UCSD-AML1 (cell line): ENCODE measurements around the gene OR10C1.
"Not testable (repeated sequence)": the region's sequence is repeated elsewhere in the genome, so short reads cannot be mapped to it uniquely, and the experiment has no call there.

ENCODE experiments used
- DNase-seq: peaks from one replicate; lab custom pipeline; 2025; ENCODE audit not compliant: unreplicated experiment; lab: John Stamatoyannopoulos, UW

OR10C1 gene, protein sequence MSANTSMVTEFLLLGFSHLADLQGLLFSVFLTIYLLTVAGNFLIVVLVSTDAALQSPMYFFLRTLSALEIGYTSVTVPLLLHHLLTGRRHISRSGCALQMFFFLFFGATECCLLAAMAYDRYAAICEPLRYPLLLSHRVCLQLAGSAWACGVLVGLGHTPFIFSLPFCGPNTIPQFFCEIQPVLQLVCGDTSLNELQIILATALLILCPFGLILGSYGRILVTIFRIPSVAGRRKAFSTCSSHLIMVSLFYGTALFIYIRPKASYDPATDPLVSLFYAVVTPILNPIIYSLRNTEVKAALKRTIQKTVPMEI

DNA sequence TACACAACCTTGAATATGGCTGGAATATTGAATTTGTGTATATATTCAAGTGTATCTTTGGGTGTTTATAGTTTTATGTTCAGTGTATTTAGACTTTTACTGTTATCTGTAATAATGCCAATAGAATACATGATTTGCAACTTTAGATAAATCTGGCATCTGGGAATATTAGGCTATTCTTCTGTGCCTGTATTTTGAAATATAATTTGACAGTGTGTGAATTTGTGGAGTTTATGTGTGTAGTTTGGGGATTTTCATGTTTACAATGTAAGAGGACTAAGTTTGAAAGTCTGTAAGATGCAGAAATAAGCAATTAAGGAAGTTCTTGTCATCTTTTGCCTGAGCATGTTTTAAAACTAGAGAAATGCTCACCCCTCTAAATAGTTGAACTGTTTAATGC, at the start of gene OR10C1:
TSS of gene OR10C1 (plus strand) at position 301 of the 400 bp plus-strand sequence. CDS start 710 bp downstream, outside the sequence.
- no peak for DNase-seq

DNA sequence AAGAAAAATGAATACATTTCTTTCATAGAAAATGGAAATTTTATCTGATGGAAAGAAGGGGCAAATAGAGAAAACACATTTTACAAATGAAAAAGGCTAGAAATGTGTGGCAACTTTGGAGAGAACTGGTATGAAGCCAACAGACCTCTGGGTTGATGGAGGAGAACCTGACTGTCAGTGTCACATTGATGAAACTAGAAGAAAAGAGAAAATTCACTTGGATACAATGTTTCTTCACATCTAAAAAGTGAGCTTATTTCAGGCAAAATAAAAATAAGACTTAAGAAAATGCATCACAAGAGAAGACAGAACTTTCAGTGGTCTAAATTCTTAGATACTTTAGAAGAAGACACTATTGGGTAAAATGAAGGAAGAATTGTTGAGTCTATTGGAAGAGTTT, 43.8 kb upstream of the OR10C1 start, which contains the start of gene OR12D2:
TSS of gene OR12D2 (plus strand) at position 301 of the 400 bp plus-strand sequence. CDS start 1,069 bp downstream, outside the sequence.
- no peak for DNase-seq

DNA sequence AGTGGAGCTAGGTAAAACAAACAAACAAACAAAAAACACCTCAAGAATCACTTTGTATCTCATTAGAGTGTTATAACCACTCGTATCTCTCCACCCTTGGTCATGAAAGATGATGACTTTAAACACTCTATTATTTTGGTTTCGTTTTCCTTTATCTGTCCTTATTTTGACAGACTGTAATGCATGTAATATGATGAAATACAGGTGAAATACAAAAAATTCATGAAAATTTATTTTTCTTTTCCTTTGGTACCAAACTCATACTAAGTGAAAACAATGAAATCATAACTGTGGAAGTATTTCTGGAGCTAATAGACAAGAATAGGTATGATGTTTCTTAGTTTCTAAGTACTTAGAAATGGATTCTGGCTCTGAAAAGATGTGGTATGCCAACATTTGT, 39.6 kb upstream of the OR10C1 start:
- no peak for DNase-seq

DNA sequence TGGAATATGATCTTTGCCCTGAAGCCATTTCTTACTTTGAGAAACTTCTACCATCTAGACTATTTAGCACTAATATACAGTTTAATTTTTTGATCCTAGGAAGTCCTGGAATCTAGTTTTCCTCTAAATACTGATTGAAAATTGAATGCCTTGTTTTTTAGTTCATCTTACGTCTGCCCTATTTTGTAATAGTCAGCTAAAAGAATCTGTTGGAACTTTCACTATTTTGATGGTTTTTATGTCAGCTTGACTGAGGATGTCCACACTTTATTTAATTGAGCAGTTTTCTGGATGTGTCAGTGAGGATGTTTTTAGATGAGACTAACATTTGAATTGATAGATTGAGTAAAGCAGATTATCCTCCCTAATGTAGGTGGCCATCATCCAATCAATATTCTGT, 35.3 kb upstream of the OR10C1 start:
- DNase-seq: no peak

DNA sequence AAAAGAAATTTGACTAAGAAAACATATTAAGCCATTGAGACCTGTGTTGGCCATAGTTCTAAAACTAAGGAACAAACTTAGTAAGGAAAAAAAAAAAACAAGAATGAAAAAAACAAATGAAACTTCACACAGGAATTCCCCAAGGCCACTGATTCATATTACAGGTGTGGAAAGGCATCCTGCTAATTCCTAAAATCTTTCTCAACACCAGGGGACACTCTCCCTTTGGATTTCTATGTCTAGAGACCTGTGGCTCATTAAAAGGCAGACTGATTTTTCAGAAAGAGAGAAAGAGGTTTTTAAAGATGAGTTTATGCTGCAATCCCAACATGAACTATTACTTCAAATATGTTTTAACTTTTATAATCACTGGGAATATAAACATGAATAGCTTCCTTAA, 24.5 kb upstream of the OR10C1 start, which contains the start of gene OR12D1:
TSS of gene OR12D1 (plus strand) at position 341 of the 400 bp plus-strand sequence.
- no peak for DNase-seq

DNA sequence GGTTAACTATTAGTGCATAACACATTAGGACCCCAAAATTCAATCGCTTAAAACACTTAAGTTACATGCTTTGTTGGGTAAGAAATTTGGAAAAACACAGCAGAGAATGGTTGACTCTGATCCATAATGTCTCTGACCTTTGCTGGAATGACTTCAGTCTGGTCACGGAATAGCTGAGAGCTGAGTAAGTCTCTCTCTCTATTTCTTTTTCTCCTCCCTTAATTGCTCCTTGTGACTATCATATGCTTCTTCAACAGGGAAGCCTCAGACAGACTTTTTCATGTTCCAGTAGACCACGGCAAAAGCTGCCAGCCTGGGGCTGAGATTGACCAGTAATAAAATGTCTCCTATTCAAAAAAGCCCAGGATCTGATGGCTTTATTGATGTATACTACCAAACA, 19.6 kb upstream of the OR10C1 start:
- no peak for DNase-seq

DNA sequence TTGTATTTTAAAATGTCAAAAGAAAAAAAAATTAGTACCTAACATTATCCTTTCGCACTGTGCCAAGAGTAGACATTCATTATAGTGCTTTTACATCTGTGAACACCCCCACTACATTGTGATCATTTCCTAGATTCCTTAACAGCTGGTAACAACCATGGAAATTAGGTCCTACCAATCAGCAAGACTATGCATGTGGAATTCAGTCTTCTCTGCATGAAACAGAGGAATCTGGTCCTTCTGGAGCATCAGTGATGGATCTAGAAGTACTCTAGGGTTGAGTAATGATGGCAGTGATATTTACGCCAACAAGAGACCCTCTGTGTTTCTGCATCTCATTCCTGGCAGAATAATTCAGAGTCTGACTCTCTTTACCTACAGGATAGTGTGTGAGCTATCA, 14.9 kb upstream of the OR10C1 start:
- DNase-seq: no peak

DNA sequence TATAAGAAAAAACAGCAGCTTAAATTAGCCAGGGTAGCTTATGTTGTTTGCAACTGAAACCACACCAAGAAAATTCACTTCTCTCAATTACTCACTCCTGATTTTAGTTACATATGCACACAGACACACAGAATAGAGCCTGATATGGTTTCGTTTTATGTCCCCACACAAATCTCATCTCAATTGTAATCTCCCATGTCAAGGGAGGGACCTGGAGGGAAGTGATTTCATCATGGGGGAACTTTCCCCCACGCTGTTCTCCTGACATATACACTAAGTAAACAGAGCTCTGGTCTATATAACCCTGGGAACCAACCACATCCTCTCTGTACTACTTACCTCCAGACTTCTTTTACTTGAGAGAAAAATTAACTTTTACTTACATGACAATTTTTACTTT, 14.5 kb upstream of the OR10C1 start:
- DNase-seq: no peak

DNA sequence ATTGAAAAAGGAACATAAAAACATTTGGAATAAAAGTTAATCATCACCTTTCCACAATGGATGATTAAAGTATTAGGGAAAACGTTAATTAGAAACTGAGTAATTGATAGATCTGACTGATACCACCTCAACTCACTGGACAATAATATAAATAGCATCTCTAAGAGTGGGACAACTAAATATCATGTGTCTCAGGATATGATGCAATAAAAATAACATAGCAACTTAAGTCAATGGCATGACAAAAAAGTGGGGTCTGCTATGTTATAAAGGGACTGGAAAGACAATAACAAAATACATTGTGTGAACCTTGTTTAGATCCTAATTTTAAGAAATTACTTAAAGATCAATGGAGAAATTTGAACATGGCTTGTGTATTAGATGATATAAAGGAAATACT, 14.0 kb upstream of the OR10C1 start:
- no peak for DNase-seq

DNA sequence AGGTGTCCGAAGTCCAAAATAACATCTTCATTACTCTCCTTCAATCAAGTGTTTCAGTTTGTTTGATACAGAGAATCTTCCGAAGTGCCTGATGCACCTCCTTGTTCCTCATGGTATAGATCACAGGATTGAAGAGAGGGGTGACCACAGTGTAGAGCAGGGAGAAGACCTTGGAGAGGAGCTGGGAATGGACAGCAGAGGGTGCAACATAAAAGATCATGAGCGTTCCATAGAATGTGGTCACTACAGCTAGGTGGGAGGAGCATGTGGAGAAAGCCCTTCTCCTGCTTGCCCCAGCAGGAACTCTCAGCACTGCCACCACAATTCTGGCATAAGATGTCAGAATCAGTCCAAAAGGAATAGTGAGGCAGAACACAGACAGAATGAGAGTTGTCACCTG, 12.5 kb upstream of the OR10C1 start:
- DNase-seq: no peak

DNA sequence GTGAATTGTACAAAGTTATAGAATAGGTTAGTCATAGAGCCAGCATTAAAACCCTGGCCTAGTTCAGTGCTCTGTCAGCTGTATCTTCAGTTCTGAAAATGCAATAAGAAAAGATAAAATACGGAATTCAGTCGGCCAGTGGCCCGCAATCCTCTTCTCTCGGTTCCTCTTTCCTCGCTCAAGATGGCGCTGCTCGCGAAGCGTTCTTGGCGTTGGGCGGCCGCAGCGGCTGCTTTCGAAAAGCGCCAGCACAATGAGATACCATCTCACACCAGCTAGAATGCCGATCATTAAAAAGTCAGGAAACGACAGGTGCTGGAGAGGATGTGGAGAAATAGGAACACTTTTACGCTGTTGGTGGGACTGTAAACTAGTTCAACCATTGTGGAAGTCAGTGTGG, 2.4 kb upstream of the OR10C1 start:
- DNase-seq: not testable (repeated sequence)

DNA sequence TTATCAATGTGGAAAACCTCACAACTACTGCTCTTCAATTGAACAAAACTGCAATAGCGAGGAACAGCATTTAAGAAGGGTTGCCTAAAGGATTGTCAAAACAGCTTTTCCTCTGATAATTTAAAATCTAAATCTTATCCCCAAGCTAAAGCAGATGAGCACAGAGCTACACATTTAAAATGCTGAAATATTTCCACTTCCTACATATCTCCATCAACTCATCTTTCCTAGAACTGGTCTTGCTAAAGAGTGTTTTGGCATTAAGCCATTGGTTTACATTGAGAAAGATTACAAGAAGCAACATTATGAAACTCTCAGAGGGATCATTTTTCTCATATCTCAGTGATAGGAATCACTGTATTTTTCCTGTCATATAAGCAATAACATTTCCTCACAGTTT, 3.6 kb downstream of the OR10C1 start:
- no peak for DNase-seq

DNA sequence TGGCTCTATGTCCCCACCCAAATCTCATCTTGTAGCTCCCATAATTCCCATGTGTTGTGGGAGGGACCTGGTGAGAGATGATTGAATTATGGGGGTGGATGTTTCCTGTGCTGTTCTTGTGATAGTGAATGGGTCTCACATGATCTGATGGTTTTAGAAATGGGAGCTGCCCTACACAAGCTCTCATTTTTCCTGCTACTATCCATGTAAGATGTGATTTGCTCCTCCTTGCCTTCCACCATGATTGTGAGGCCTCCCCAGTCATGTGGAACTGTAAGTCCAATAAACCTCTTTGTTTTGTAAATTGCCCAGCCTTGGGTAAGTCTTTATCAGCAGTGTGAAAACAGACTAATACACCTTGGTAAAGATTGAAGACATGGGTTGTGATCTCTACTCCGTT, 4.9 kb downstream of the OR10C1 start:
- not testable (repeated sequence) for DNase-seq

DNA sequence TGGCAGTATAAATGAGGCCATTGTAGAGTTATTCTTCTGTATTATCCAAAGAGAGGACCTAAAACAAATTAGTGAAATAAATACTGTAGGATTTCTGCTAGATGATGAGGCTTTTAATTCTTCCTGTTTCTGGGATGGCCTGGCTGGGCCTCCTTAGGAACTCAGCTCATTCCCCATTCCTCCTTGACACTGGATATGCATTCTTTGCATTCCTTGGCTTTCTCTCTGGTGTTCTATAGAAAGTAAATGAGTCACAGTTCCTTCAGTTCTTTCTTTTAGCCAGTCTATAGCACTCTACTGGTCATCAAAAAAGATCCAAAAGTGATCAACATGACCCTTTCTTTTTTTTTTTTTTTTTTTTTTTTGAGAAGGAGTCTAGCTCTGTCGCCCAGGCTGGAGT, 8.6 kb downstream of the OR10C1 start:
- DNase-seq: no peak

DNA sequence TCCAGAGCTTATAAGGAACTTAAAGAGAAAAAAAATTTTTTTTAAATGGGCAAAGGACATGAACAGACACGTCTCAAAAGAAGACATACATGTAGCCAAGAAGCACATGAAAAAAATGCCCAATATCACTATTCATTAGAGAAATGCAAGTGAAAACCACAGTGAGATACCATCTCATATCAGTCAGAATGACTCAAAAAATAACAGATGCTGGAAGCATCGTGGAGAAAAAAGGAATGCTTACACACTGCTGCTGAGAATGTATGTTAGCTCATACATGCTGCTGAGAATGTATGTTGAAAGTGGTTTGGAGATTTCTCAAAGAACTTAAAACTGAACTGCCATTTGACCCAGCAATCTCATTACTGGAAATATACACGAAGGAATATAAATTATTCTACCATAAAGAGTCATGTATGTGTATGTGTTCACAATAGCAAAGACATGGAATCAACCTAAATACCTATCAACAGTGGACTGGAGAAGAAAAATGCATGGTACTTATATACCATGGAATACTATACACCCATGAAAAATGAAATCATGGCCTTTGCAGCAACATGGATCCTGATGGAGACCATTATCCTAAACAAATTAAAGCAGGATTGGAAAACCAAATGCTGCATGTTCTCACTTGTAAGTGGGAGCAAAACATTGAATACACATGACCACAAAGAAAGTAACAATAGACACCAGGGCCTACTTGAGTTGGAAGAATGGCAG, 12.5 kb downstream of the OR10C1 start:
- no peak for DNase-seq

DNA sequence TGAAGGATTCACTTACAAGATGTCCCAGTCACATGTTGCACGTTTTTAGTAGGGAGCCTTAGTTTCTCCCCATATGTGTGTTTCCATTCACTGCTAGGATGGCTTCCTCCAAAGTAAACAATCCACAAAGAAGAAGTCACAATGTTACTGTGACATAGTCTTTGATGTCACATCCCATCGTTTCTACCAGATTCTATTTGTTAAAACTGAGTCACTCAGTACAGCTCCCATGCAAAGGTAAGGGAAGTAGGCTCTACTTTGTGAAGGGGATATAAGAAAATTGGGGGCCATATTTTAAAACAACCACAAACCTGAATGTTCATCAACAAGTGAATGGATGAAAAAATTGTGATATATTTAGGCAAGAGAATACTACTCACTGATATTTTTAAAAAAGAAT, 17.9 kb downstream of the OR10C1 start, which contains the start of the genes OR11A1 and OR2H1:
TSS of gene OR11A1 (minus strand) at position 101 of the 400 bp plus-strand sequence. CDS start 29,430 bp downstream, outside the sequence.
TSS of gene OR2H1 (plus strand) at position 185 of the 400 bp plus-strand sequence. CDS start 4,615 bp downstream, outside the sequence.
- no peak for DNase-seq

DNA sequence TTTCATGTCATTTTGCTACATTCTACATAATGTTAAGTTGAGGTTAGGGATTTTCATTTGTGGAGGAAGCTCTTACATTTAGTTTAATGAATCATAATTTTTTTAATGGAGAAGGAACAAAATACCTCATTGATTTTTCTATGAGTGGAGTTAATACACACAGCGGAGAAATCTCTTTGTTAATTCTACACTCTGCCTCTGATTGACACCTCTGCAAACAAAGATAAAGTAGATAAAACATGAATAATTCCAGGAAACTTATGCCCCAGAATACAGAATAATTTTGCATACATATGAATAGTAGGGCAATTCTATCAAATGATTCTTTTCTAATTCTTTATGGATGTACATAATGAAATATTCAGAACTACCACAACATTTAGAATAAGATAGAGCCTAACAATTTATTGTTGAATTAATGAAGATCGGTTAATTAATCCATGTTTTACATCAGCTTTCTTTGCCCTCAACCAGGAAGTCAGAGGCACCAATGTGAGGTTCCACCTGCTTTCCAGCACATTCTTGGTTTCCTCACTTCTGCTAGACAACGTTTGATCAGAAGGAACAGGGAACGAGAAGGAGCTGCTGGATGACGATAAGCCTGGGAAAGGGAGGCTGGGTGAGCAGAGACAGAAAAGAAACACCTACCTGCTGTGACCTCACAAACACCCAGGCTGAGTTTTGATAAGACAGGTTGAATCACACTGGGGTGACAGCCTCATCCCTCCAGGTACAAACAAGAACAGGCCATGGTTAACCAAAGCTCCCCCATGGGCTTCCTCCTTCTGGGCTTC, 22.1 kb downstream of the OR10C1 start:
- DNase-seq: no peak

DNA sequence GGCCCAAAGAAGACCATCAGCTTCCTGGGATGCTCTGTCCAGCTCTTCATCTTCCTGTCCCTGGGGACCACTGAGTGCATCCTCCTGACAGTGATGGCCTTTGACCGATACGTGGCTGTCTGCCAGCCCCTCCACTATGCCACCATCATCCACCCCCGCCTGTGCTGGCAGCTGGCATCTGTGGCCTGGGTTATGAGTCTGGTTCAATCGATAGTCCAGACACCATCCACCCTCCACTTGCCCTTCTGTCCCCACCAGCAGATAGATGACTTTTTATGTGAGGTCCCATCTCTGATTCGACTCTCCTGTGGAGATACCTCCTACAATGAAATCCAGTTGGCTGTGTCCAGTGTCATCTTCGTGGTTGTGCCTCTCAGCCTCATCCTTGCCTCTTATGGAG, 22.9 kb downstream of the OR10C1 start:
- DNase-seq: no peak

DNA sequence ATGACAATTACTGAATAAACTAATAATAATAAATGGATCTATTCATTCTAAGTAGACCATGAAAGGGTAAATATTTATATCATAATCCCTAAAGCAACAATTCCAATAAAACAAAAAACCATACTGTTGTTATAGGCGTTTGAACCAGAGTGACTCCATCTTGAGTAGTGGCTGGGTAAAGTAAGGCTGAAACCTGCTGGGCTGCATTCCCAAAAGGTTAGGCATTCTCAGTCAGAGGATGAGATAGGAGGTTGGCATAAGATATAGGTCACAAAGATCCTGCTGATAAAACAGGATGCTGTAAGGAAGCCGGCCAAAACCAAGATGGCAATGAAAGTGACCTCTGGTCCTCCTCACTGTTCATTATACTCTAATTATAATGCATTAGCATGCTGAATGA, 26.2 kb downstream of the OR10C1 start:
- DNase-seq: no peak

DNA sequence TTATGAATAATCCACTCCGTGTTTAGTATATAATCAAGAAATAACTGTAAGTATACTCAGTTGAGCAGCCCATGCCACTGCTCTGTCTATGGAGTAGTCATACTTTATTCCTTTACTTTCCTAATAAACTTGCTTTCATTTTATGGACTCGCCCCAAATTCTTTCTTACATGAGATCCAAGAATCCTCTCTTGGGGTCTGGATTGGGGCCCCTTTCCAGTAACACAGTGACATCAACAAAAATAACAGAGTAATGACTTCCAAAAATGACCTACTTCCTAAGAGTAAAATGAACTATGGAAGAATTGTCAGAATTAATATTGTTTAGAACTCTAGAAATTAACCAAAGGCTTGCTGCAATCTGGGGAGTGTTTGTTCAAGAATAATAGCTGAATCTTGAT, 26.7 kb downstream of the OR10C1 start:
- no peak for DNase-seq

DNA sequence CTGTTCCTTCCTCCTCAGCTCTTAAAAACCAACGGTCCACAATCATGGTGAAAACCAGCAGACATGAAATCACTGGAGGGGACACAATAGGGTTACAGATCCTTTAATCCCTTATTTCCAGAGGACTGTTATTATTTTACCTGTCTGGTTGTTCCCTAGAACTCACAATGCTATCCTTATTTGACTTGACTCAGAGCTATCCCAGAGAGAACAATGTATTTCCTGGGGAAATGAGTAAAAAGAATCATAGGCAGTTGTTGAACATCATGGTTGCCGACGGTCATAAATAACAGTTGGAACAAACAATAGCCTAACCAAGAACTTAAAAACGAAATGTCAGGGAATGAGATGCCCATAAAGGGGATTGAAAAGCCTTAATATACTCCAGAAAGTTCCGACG, 27.1 kb downstream of the OR10C1 start:
- DNase-seq: no peak
